HuH-7.5 (cell line): ENCODE measurements around the gene GAREM1.
"Not testable (repeated sequence)": the region's sequence is repeated elsewhere in the genome, so short reads cannot be mapped to it uniquely, and the experiment has no call there.

Experiments
- DNase-seq: peaks from one replicate; pipeline ENCODE4 v3.0.0; 2011; ENCODE audit warnings: low spot score

Gene GAREM1

DNA sequence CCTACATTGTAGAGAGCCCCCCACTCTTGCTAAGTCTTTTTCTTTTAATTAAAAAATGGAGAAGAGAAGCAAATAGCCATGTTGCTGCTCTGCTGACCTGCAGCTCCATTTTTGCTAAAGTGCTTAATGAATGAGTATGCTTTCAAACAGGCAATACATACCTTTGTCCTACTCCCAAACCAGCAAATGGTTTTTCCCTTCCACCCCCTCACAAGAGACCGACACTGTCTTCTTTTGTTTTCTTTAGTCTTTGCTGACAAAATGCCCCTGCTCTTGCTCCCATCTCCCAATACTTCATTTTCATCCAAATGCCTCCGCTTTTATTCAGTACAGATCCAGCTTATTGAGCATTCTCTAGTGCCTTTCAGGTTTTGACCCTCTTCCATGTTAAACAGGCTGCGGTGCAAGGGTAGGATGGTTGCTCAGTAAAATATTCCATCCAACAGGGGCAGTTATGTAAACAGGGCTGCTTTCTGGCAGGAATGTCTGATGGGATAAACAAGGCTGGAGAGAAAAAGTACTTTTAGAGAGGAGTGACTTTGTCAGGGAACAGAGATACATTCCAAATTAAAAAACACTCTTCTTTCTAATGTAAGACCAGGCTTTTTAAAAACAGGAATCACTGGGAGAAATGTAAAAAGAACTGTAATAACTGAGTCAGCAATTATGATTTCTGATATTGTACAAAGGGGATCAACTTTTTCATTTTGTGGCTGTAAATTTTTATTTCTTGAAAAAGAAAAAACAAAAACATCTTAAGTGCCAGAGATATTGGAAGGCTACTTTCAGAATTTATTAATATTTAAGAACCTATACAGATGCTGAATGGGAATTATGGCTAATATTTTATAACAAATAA lies 144.0 kb downstream of the GAREM1 start:
- no peak for DNase-seq

DNA sequence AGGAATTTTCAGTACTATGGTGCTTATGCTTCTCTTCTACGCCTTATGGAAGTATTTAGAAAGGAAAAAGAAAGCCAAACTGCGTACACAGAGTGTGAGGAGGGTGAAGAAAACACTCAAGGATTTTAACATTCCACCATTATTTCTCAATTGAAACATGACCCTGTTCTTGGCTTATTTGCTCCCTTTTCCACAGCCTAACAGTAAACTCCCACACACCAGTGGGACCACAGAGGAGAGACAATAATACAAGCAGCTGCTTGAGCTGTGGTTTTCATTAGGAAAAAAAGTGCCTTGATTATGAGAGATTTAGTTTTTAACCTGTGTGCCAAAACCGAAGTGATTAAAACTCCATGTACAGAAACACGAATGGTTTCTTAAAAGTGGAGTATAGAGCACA lies 146.5 kb downstream of the GAREM1 start:
- DNase-seq: no peak

GRCh38 chr18:32321826-32322225 lies 148.9 kb downstream of the GAREM1 start:
- no peak for DNase-seq

- no peak for DNase-seq
These were observed 151.6 kb downstream of the GAREM1 start for GRCh38 chr18:32319084-32319483.

- no peak for DNase-seq
These were observed 152.1 kb downstream of the GAREM1 start for GRCh38 chr18:32318581-32318980.

GRCh38 chr18:32317651-32318050 lies 153.0 kb downstream of the GAREM1 start:
- no peak for DNase-seq

- no peak for DNase-seq
These were observed 154.8 kb downstream of the GAREM1 start for GRCh38 chr18:32315881-32316280.

DNA sequence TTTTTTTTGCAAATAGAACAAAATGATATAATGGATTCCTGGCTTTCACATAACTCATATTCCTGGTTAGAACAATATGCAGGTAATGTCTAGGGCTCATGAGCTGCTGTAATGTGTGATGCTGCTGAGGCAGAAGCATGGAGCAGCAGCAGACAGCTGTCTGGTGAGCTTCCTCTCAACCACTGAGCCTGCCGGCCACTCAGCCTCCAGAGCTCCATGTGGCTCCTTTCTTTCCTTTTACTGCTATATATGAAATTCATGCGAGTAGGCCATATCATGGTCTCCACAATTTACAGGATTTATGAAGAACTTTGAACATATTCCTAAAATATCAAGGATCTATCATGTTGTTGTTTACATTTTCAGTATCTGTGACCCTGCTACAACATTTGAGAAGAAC lies 159.9 kb downstream of the GAREM1 start:
- no peak for DNase-seq

- no peak for DNase-seq
These were observed 160.6 kb downstream of the GAREM1 start for GRCh38 chr18:32310101-32310500.

DNA sequence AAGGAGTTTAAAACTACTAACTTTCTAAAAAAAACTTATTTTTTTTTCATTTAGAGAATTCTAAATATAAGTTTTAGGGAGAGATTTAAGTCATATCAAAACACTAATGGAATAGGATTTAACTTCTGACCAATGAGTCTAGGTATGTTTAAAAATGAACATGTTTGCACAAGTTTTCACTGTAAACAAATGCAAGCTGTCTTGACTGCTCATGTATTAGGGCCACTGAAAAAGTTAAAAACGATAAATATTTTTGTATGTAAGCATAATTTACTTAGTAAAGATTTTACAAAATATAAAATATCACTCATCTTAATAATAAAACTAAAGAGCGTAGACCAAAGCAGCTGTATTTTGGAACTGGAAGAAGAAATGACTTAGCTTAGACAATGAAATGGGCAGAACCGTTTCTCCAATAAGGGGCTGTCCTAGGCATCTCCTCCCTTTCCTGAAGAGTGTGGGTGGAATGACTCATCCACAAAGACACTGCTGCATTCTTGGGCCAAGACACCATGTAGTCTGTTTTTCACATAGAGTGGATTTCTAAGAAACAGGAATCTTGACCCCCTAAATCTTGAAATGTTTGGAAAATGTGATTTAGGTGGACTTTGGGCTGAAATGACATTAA lies 162.1 kb downstream of the GAREM1 start:
- DNase-seq: no peak

DNA sequence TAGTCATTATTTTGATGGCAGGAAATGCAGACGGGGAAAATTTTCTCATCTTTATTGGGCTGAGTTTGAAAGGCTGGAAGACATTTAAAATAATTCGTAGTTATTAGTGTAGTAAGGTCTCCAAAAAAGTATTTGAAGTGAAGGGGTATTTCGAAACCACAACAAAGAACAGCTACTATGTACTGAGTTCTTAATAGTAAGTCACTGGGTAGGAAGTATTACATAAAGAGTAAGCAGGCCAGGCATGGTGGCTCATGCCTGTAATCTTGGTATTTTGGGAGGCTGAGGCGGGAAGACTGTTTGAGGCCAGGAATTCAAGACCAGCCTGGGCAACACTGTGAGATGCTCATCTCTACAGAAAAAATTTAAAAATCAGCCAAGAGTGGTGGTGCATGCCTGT lies 167.3 kb downstream of the GAREM1 start:
- no peak for DNase-seq

GRCh38 chr18:32302806-32303205 lies 167.9 kb downstream of the GAREM1 start:
- DNase-seq: no peak

DNA sequence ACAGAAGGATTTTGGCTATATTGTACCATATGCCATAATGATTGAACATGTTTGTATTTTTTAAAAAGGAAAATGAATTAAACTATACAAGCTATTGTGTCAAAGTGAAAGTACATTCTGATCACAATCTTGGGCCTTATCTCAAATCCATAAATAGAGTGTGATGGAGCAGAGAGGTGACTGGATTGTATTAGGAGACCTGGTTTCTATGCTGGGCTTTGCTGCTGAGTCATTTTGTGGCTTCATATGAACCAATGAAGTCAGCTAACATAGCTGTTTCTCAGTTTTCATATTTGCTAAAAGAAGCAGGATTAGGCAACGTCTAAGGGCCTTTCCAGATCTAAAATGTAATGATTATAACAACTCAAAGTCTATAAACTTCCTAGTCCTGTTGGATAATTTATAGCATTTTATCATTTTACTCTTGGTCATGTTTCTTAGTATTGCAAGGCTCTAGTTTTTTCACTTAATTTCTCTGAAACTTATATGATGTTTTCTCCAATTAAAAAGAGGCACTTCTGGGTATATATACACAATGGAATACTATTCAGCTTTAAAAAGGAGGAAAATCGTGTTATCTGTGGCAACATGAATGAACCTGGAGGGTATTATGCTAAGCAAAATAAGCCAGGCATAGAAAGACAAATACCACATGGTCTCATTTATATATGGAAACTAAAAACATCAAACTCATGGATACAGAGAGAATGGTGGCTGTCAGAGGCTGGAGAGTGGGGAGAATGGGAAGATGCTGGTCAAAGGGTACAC lies 168.5 kb downstream of the GAREM1 start:
- DNase-seq: no peak

GRCh38 chr18:32301361-32301760 lies 169.3 kb downstream of the GAREM1 start:
- DNase-seq: no peak

GRCh38 chr18:32300914-32301313 lies 169.8 kb downstream of the GAREM1 start:
- no peak for DNase-seq

DNA sequence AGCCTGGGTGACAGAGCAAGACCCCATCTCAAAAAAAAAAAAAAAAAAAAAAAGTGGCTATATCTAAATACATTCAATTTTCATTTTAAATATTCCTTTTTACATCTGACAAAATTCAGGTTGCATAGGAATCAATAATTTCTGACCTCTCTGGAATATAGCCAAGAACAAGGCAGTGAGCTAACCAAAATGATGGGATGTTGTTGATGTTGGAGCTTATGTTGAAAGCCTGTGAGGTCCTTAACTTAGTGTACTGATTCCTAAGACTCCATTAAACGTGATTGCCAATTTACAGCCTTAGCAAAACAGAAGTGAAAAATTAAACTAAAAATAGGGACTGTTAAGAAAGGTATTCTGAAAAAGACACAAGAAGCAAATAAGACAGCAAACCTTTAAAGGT lies 171.2 kb downstream of the GAREM1 start:
- DNase-seq: no peak

DNA sequence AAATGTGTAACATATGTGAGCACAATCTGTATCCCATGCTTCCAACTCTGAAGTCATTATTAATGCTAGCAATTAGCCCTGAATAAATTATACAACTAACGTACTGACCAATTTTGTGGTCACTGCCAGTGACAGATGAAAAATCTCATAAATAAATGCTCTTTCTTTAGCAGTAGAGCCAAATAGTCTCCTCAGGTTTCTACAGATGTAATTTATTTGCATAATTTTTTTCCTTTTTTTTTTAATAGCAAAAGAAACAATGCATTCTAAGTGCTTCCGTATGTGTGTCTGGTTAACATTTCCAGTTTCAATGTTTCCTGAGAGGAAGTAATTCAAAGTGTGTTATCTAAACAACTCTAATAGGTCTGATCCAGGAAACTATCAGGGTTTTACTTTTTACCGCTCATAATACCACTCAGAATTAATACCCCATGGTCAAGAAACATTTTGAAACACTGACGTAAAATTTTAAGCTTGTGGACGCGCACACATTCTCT lies 172.5 kb downstream of the GAREM1 start:
- no peak for DNase-seq

- no peak for DNase-seq
These were observed 173.0 kb downstream of the GAREM1 start for GRCh38 chr18:32297579-32298170.

DNA sequence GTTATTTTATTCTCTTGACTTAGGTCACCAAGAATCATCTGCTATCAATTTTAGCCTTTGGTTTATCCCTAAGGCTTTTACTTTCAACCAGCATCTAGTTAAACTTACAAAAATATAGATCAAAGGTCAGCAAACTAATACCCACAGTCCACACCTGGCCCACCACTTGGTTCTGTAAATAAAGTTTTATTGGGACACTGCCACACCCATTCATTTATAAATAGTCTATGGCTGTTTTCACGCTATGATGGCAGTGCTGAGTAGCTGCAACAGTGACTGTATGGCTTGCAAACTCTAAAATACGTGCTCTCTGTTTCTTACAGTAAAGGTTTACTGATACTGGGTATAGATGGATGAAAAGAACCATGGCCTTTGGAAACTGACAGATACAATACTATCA lies 173.8 kb downstream of the GAREM1 start:
- DNase-seq: no peak

DNA sequence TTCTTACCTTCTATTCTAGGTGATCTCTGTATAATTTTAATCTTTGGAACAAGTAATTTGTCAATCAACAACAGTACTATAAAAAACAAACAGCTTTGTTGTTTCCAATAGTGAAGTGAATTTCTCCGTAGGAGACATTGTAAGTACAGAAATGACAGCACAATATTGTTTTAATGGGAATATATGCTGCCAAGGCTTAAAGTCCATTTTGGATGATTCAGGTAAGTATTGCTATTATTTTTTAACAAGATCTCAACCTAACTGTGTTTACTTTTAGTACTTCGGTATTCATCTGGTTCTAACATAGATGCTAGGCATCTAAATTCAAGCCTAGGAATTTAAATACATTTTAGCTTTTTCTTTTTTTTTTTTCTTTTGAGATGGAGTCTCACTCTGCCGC lies 175.1 kb downstream of the GAREM1 start:
- DNase-seq: no peak

DNA sequence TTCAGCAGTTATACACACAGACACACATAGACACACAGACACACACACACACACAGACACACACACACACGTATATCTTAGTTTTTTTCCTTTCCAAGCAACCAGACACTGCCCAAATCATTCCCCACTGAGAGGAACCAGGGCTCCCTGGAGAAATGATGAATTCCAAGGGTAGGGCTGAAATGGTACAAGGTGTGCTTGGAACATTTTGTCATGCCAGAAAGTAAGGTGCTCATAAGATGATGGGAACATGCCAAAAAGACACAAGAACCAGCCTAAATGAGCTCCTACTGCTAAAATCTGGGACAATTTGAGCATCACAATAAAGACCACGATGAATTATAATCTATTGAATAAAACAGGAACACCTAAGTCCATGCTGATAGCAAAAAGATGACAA lies 177.6 kb downstream of the GAREM1 start:
- DNase-seq: no peak

DNA sequence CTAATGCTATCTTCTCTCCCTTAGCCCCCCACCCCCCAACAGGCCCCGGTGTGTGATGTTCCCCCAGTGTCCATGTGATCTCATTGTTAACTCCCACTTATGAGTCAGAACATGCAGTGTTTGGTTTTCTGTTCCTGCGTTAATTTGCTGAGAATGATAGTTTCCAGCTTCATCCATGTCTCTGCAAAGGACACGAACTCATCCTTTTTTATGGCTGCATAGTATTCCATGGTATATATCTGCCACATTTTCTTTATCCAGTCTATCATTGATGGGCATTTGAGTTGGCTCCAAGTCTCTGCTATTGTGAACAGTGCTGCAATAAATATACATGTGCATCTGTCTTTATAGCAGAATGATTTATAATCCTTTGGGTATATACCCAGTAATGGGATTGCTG lies 179.1 kb downstream of the GAREM1 start:
- DNase-seq: not testable (repeated sequence)
